KMS-11 (cell line): ENCODE measurements around the gene PPP2R5B.

Experiments used
- H2AFZ ChIP-seq: fragments of 200-600 bp; sonication (generic); 2 replicates; pipeline ENCODE4 v1.6.1; 2016; ENCODE audit warnings: antibody characterized with exemption, mixed run types, low read depth
- H3K27ac ChIP-seq: fragments of 200-600 bp; sonication (generic); 2 replicates; pipeline ENCODE4 v1.6.1; 2016; ENCODE audit warnings: mild to moderate bottlenecking, mixed run types
- H3K27me3 ChIP-seq: fragments of 200-600 bp; sonication (generic); 2 replicates; pipeline ENCODE4 v1.6.1; 2017; ENCODE audit warnings: mild to moderate bottlenecking, low read depth, mixed run types, moderate library complexity; ENCODE audit not compliant: insufficient read depth
- H3K36me3 ChIP-seq: fragments of 200-600 bp; sonication (generic); 2 replicates; pipeline ENCODE4 v1.6.1; 2017; ENCODE audit warnings: mild to moderate bottlenecking, mixed run types; ENCODE audit not compliant: insufficient read depth
- H3K4me1 ChIP-seq: fragments of 200-600 bp; sonication (generic); 2 replicates; pipeline ENCODE4 v1.6.1; 2016; ENCODE audit warnings: mild to moderate bottlenecking, low read depth, mixed run types; ENCODE audit not compliant: poor library complexity, severe bottlenecking
- H3K4me2 ChIP-seq: fragments of 200-600 bp; sonication (generic); 2 replicates; pipeline ENCODE4 v1.7.0; 2016; ENCODE audit warnings: mild to moderate bottlenecking, mixed run types
- H3K4me3 ChIP-seq: fragments of 200-600 bp; sonication (generic); IDR thresholded peaks from 2 replicates; pipeline ENCODE4 v1.6.1; 2017; ENCODE audit warnings: low read depth, low read length, mixed read lengths; ENCODE audit not compliant: insufficient read depth
- H3K79me2 ChIP-seq: fragments of 200-600 bp; sonication (generic); 2 replicates; pipeline ENCODE4 v1.6.1; 2016; ENCODE audit warnings: low read depth, mixed run types; ENCODE audit not compliant: insufficient read depth
- H3K9ac ChIP-seq: fragments of 200-600 bp; sonication (generic); 2 replicates; pipeline ENCODE4 v1.6.1; 2016; ENCODE audit warnings: mild to moderate bottlenecking, mixed run types
- H4K20me1 ChIP-seq: fragments of 200-600 bp; sonication (generic); 2 replicates; pipeline ENCODE4 v1.6.1; 2016; ENCODE audit warnings: mild to moderate bottlenecking, mixed run types; ENCODE audit not compliant: insufficient read depth
- TF ChIP-seq, protein P1 (sequence below): fragments of 200-600 bp; sonication (generic); conservative IDR thresholded peaks from 2 replicates; pipeline ENCODE4 v1.6.1; 2017; ENCODE audit warnings: low read depth, mild to moderate bottlenecking, antibody characterized with exemption, low read length, moderate library complexity, mixed read lengths

Gene PPP2R5B

DNA sequence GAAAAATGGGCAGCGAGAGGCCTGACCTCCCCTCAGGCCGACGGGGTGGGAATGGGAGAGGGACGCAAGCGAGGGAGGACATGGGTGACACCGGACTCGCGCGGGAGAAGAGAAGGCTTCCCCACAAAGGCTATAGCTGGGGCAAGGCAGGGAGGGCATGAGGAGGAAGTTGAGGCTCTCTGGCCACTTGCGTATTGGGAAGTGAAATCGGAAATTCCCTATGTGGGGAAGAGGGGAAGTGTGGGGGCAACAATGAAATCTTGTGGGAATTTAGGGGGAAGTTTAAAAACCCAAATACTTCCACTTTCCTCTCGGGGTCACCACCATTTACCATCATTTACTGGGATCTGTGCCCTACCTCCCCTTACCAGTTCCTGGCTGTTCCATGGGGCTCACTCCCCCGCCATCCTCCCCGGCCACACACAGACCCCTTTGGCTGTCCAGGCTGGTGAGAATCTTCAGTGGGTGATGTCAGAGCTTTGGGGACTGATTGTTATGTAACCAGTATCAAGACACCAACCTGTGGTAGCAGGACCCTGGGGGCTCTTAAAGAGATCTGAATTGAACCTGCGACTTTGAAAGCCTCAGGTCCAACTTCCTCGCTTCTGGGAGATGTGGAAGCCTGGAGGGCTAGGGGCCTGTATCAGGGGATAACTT is 45.1 kb upstream of the PPP2R5B start:
- no peak overlapping the region for H3K4me3 ChIP-seq
- H2AFZ ChIP-seq: peak overlapping the region; percentile 83
- peaks cover 50% of the 10 kb centered on the region for H3K4me1 ChIP-seq
- peaks cover 35% of the 10 kb centered on the region for H3K79me2 ChIP-seq
- H3K36me3 ChIP-seq: no peaks in the 10 kb centered on the region
- no peaks in the 10 kb centered on the region for H3K27me3 ChIP-seq
- TF ChIP-seq, protein P1, sequence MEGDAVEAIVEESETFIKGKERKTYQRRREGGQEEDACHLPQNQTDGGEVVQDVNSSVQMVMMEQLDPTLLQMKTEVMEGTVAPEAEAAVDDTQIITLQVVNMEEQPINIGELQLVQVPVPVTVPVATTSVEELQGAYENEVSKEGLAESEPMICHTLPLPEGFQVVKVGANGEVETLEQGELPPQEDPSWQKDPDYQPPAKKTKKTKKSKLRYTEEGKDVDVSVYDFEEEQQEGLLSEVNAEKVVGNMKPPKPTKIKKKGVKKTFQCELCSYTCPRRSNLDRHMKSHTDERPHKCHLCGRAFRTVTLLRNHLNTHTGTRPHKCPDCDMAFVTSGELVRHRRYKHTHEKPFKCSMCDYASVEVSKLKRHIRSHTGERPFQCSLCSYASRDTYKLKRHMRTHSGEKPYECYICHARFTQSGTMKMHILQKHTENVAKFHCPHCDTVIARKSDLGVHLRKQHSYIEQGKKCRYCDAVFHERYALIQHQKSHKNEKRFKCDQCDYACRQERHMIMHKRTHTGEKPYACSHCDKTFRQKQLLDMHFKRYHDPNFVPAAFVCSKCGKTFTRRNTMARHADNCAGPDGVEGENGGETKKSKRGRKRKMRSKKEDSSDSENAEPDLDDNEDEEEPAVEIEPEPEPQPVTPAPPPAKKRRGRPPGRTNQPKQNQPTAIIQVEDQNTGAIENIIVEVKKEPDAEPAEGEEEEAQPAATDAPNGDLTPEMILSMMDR: no peak
- peak overlapping the region; percentile 84 for H3K9ac ChIP-seq
- H3K27ac ChIP-seq: peak overlapping the region; percentile 76
- H4K20me1 ChIP-seq: no peaks in the 10 kb centered on the region
- peak overlapping the region; percentile 96 for H3K4me2 ChIP-seq

DNA sequence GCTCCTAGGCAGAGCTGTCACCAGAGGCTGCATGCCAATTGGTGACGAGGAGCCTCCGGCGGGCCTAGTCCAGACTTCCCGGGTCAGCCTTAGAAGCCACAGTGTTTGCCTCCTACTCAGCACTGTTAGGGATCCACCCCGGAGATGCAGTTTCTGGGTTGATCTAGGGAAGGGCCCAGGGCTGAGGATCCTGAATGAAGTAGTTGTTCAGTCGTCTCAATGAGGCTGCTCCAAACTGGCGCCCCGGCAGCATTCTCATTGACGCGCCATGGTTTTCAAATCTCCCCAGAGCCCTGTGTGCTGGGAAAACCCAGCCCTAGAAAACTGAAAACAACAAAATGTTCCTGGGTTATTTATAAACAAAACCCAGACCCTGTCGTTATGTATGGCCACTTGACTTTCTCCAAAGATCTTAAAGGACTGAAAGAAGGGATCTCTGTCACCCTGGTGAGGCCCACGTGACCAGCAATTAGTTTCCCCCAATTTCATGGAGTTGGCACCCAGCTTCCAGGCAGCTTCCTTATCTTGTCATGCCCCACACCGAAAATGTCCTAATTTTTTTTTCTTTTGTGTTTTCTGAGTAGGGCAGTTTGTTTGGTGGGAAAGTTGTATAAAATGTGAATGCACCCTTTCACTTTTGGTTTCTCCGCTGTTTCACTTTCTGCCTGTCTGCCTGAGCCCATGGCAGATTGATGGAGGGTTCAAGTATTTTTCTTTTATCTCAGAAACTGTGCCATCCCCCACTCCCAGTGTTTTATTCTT is 44.1 kb upstream of the PPP2R5B start:
- Histone ChIP-seq H4K20me1 (no peaks in the 10 kb centered on the region), H3K79me2 (peaks cover 26% of the 10 kb centered on the region), H3K4me1 (peaks cover 46% of the 10 kb centered on the region), H3K36me3 (no peaks in the 10 kb centered on the region), H3K27me3 (no peaks in the 10 kb centered on the region), H3K4me3 (no peak overlapping the region), H3K4me2 (peak overlapping the region; percentile 71), H2AFZ (no peak overlapping the region), H3K27ac (no peak overlapping the region), H3K9ac (no peak overlapping the region)
- TF ChIP-seq, protein P1: no peak

DNA sequence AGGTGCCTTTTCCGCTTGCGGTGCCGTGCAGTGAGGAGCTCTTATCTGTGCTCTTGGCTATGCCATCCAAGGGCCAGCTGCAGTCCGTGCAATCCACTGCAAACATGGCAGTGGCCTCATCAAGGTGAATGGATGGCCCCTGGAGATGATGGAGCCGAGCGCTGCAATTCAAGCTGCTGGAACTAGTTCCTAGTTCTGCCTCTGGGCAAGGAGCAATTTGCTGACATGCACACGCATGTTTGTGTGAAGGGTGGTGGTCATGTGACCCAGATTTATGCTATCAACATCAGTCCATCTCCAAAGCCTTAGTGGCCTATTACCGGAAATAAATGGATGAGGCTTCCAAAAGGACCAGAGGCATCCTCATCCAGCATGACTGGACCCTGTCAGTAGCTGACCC is 43.0 kb upstream of the PPP2R5B start:
- Histone ChIP-seq H4K20me1 (no peaks in the 10 kb centered on the region), H3K27me3 (no peaks in the 10 kb centered on the region), H3K9ac (no peak overlapping the region), H2AFZ (no peak overlapping the region), H3K79me2 (peaks cover 15% of the 10 kb centered on the region), H3K36me3 (no peaks in the 10 kb centered on the region), H3K4me2 (no peak overlapping the region), H3K4me3 (no peak overlapping the region), H3K27ac (no peak overlapping the region), H3K4me1 (peaks cover 35% of the 10 kb centered on the region)
- TF ChIP-seq, protein P1: no peak

DNA sequence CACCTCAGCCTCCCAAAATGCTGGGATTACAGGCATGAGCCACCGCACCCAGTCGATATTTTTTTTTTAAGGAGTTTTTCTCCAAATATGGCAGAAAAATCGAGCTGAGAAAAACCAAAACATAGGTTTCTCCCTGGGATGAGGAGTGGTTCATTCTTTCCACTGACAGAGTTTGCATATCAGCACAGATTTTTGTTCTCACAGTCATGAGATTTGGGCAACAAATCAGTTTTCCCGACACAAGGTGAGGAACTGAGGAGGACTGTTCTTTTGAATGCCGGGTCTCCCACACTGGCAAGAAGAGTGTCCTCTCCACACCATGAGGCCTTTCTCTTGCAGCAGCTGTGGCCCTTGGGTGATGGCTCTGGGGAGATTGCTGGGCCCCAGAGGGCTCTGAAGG is 42.2 kb upstream of the PPP2R5B start:
- Histone ChIP-seq H3K27ac (no peak overlapping the region), H4K20me1 (no peaks in the 10 kb centered on the region), H3K4me1 (peaks cover 28% of the 10 kb centered on the region), H2AFZ (no peak overlapping the region), H3K4me2 (no peak overlapping the region), H3K36me3 (no peaks in the 10 kb centered on the region), H3K4me3 (no peak overlapping the region), H3K79me2 (peaks cover 8% of the 10 kb centered on the region; the same call in 1 of the 2 replicates), H3K9ac (no peak overlapping the region), H3K27me3 (no peaks in the 10 kb centered on the region)
- TF ChIP-seq, protein P1: no peak
